B cell (primary cell): Measurements from ENCODE around the gene ACBD3. TPM values are rescaled to one million over a fixed set of nuclear protein-coding genes. Genes with fewer than 3 reads are reported as not detected.

Experiments used
- ATAC-seq: fragments of 200-7000 bp; cut with Tn5 transposase; one replicate; pipeline ENCODE4 v1.10.0; 2021; ENCODE audit warnings: low read depth, mild to moderate bottlenecking, moderate number of reproducible peaks, moderate library complexity
- CTCF ChIA-PET: fragments of 350-600 bp; sonication (Branson Sonifier 250); formaldehyde crosslinking; loops from one replicate; lab custom pipeline; 2021; ENCODE audit warnings: antibody characterized with exemption, inconsistent platforms; lab: Charles Lee
- POLR2A ChIA-PET: fragments of 350-600 bp; sonication (Branson Sonifier 250); formaldehyde crosslinking; loops from one replicate; lab custom pipeline; 2021; ENCODE audit warnings: antibody characterized with exemption; lab: Charles Lee
- DNase-seq: peaks from one replicate; pipeline ENCODE4 v3.0.0; 2013
- H2AFZ ChIP-seq: 2 replicates; pipeline ENCODE4 v1.6.1; 2012; ENCODE audit warnings: mild to moderate bottlenecking, low read depth, low read length; ENCODE audit not compliant: insufficient read depth, poor library complexity, severe bottlenecking
- H3K27ac ChIP-seq, 2 donors: 1 replicate in 1 of 2; 2 replicates in 1 of 2; pipeline ENCODE4 v1.5.1; 2012 to 2013; ENCODE audit warnings: low read length in 2 of 2, mild to moderate bottlenecking in 2 of 2, moderate library complexity in 1 of 2
- H3K27me3 ChIP-seq, 4 experiments: fragments of 200-600 bp in 1 of 4; sonication (generic) in 1 of 4; replicated peaks in 1 of 4; 1 replicate in 2 of 4; 2 replicates in 2 of 4; pipeline versions ENCODE4 v1.6.1 to v1.7.0; 2013 to 2016; ENCODE audit warnings: low read length in 3 of 4, mild to moderate bottlenecking in 2 of 4, mixed read lengths in 1 of 4, moderate library complexity in 1 of 4; ENCODE audit not compliant: insufficient read depth in 4 of 4, control insufficient read depth in 3 of 4; ENCODE audit errors: control extremely low read depth in 1 of 4
- H3K36me3 ChIP-seq, 2 experiments: replicated peaks in 1 of 2; 1 replicate in 1 of 2; 2 replicates in 1 of 2; pipeline versions ENCODE4 v1.6.1 to v1.7.1; 2013; ENCODE audit warnings: low read length in 1 of 2; ENCODE audit not compliant: insufficient read depth in 2 of 2, control insufficient read depth in 1 of 2; ENCODE audit errors: control extremely low read depth in 1 of 2, extremely low read depth in 1 of 2
- H3K4me1 ChIP-seq, 2 donors: fragments of 200-600 bp in 1 of 2; sonication (generic) in 1 of 2; 1 replicate in 1 of 2; 2 replicates in 1 of 2; pipeline versions ENCODE4 v1.5.1 to v1.6.1; 2013 to 2017; ENCODE audit warnings: low read length in 2 of 2; ENCODE audit not compliant: control insufficient read depth in 2 of 2, insufficient read depth in 2 of 2
- H3K4me2 ChIP-seq: replicated peaks from 2 replicates; pipeline ENCODE3; 2012; ENCODE audit warnings: mild to moderate bottlenecking, low read depth, low read length; ENCODE audit not compliant: poor library complexity, severe bottlenecking
- H3K4me3 ChIP-seq, 5 experiments: fragments of 200-600 bp in 1 of 5; sonication (generic) in 1 of 5; 1 replicate in 3 of 5; 2 replicates in 2 of 5; pipeline versions ENCODE4 v1.5.1 to v1.7.0; 2011 to 2016; ENCODE audit warnings: low read length in 4 of 5, mild to moderate bottlenecking in 4 of 5, low read depth in 2 of 5, control low read depth in 1 of 5, moderate library complexity in 1 of 5; ENCODE audit not compliant: insufficient read depth in 1 of 5; ENCODE audit errors: control extremely low read depth in 1 of 5, extremely low read depth in 1 of 5
- H3K79me2 ChIP-seq: fragments of 200-600 bp; sonication (generic); one replicate; pipeline ENCODE4 v1.6.0; 2016; ENCODE audit warnings: low read length; ENCODE audit not compliant: control insufficient read depth, insufficient read depth
- H3K9ac ChIP-seq: fragments of 200-600 bp; sonication (generic); 2 replicates; pipeline ENCODE4 v1.6.1; 2017; ENCODE audit warnings: mild to moderate bottlenecking, low read length, moderate library complexity
- H3K9me3 ChIP-seq, 3 donors: one replicate each; pipeline versions ENCODE4 v1.6.1 to v1.7.1; 2013; ENCODE audit warnings: low read length in 2 of 3; ENCODE audit not compliant: control insufficient read depth in 2 of 3, insufficient read depth in 1 of 3; ENCODE audit errors: control extremely low read depth in 1 of 3
- H4K20me1 ChIP-seq: 2 replicates; pipeline ENCODE4 v1.6.0; 2012; ENCODE audit warnings: mild to moderate bottlenecking, low read length; ENCODE audit not compliant: insufficient read depth, control insufficient read depth, poor library complexity, severe bottlenecking
- H3K27ac Mint-ChIP-seq: one replicate; pipeline ENCODE4 v1.8.0; 2021; ENCODE audit warnings: mixed read lengths
- H3K27me3 Mint-ChIP-seq: one replicate; pipeline ENCODE4 v1.8.0; 2021; ENCODE audit warnings: mixed read lengths
- H3K4me1 Mint-ChIP-seq: one replicate; pipeline ENCODE4 v1.8.0; 2021; ENCODE audit warnings: mixed read lengths
- H3K4me3 Mint-ChIP-seq: one replicate; pipeline ENCODE4 v1.8.0; 2021; ENCODE audit warnings: mixed read lengths
- H3K9me3 Mint-ChIP-seq: one replicate; pipeline ENCODE4 v1.8.0; 2022; ENCODE audit warnings: mixed read lengths; ENCODE audit not compliant: insufficient read depth
- EZH2 ChIP-seq: IDR thresholded peaks from 2 replicates; pipeline ENCODE4 v1.6.1; 2012; ENCODE audit warnings: borderline replicate concordance, low read depth, mild to moderate bottlenecking, moderate library complexity, low read length; ENCODE audit not compliant: insufficient read depth, poor library complexity, severe bottlenecking
- WGBS: methylation state at CpG from one replicate; pipeline ENCODE4 v1.1.5; 2013; ENCODE audit warnings: missing lambda C conversion rate; ENCODE audit not compliant: insufficient coverage; 5-methylcytosine and 5-hydroxymethylcytosine counted together
- intact Hi-C: fragments of 100-400 bp; cut with micrococcal nuclease; formaldehyde crosslinking; loops from one replicate; pipeline ENCODE4 v1.10.0; 2022
- polyA plus RNA-seq: library from polyadenylated mRNA; depleted of rRNA; stranded (reverse); fragments of >200 nt; gene quantifications from 2 replicates; pipeline ENCODE4 v1.2.3, GENCODE V29; 2012
- total RNA-seq, 2 donors: library from RNA; stranded (reverse); fragments of 120-200 nt in 1 of 2; gene quantifications; 1 replicate in 1 of 2; 2 replicates in 1 of 2; pipeline versions ENCODE4 v1.2.3 to v1.2.4, GENCODE V29; 2013 to 2022
- TF ChIP-seq, protein P1 (sequence below): fragments of 200-600 bp; IDR thresholded peaks from one replicate; pipeline ENCODE4 v1.8.0; 2022; ENCODE audit warnings: antibody characterized with exemption, mild to moderate bottlenecking

ACBD3 gene
- total and polyA plus RNA-seq, 2 donors (not counting 1 experiment from before 2014, with no cell fraction given): 16.2 to 60.6 TPM

DNA sequence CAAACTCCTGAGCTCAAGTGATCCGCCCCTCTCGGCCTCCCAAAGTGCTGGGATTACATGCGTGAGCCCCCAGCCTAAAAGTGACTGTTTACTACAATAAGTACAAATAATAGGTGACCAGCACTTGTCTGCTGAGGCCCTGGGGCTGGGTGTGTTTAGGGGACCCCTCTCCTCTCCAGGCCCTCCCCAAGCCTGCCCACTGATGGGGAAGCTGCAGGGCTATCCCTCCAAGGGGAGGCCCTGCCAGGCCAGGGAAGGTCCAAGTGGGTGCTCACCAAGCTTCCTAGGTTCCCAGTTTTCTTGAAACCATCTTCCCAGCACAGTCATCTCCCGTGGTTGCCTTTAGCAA is 63.4 kb downstream of the ACBD3 start:
- peaks cover 84% of the 10 kb centered on the region for H3K4me1 Mint-ChIP-seq
- TF ChIP-seq, protein P1, sequence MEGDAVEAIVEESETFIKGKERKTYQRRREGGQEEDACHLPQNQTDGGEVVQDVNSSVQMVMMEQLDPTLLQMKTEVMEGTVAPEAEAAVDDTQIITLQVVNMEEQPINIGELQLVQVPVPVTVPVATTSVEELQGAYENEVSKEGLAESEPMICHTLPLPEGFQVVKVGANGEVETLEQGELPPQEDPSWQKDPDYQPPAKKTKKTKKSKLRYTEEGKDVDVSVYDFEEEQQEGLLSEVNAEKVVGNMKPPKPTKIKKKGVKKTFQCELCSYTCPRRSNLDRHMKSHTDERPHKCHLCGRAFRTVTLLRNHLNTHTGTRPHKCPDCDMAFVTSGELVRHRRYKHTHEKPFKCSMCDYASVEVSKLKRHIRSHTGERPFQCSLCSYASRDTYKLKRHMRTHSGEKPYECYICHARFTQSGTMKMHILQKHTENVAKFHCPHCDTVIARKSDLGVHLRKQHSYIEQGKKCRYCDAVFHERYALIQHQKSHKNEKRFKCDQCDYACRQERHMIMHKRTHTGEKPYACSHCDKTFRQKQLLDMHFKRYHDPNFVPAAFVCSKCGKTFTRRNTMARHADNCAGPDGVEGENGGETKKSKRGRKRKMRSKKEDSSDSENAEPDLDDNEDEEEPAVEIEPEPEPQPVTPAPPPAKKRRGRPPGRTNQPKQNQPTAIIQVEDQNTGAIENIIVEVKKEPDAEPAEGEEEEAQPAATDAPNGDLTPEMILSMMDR: no peak
- no peak for TF ChIP-seq EZH2
- 86% methylated on average over 3 of the region's 4 CpGs for WGBS
- CTCF ChIA-PET: interaction anchor here (0.6 to 7.1 kb wide), 22 partner anchors 10 to 282 kb away, joined by 3 to 402 read pairs (median 6); partner anchors contain the start of genes ACBD3, H3-3A and SDE2
- H3K4me3 ChIP-seq: peak overlapping the region in 3 of 5 experiments; percentile 59 to 63 (median 61)
- no peaks in the 10 kb centered on the region for H4K20me1 ChIP-seq
- no peaks in the 10 kb centered on the region for H3K27me3 Mint-ChIP-seq
- DNase-seq: no peak
- H3K4me1 ChIP-seq: peaks cover 82 to 88% of the 10 kb centered on the region in 2 donors
- ATAC-seq: no peak
- H3K27ac Mint-ChIP-seq: peak overlapping the region; percentile 99
- POLR2A ChIA-PET: interaction anchor here (1.0 to 2.1 kb wide), 10 partner anchors 10 to 696 kb away, joined by 3 to 47 read pairs (median 8); partner anchors contain the start of genes LBR, PARP1 and SDE2
- H3K4me2 ChIP-seq: peak overlapping the region; percentile 78
- H3K4me3 Mint-ChIP-seq: peak overlapping the region; percentile 90
- H3K9ac ChIP-seq: peak overlapping the region; percentile 68
- H3K27me3 ChIP-seq: no peaks in the 10 kb centered on the region
- intact Hi-C loops: loop anchor here (5.0 kb wide), 2 partner anchors 424 to 656 kb away; partner anchors contain the start of gene STUM
- H3K27ac ChIP-seq: peak overlapping the region; percentile 96 to 97
- peaks cover 0 to 4% (median 0%) of the 10 kb centered on the region in 3 donors for H3K9me3 ChIP-seq
- peaks cover 12% of the 10 kb centered on the region for H3K79me2 ChIP-seq
- no peak overlapping the region for H2AFZ ChIP-seq
- H3K36me3 ChIP-seq: no peaks in the 10 kb centered on the region
- no peaks in the 10 kb centered on the region for H3K9me3 Mint-ChIP-seq
